Fibroblast of villous mesenchyme (primary cell): Measurements from ENCODE around the gene ROCK2. TPM values are rescaled to one million over a fixed set of nuclear protein-coding genes. Genes with fewer than 3 reads are reported as not detected.

Source experiments
- DNase-seq: peaks from one replicate; pipeline ENCODE4 v3.0.0-alpha.2; 2010; ENCODE audit warnings: low read depth
- H3K4me3 ChIP-seq: 2 replicates; pipeline ENCODE4 v1.5.1; 2011; ENCODE audit warnings: low read depth, mild to moderate bottlenecking, low read length
- CTCF ChIP-seq: IDR thresholded peaks from 2 replicates; pipeline ENCODE4 v1.5.1; 2012; ENCODE audit warnings: low read depth, mild to moderate bottlenecking, low read length; ENCODE audit not compliant: insufficient read depth
- total RNA-seq: library from RNA; depleted of rRNA; stranded (reverse); fragments of >200 nt; gene quantifications from 2 replicates; pipeline ENCODE4 v1.2.3, GENCODE V29; 2012

The ROCK2 gene
- total RNA-seq, 1 donor = 54.0 TPM

- DNase-seq = no peak
- TF ChIP-seq CTCF = no peak
- H3K4me3 ChIP-seq = no peak overlapping the region
Observed at GRCh38 chr2:11352781-11353537, 8.5 kb upstream of the ROCK2 start.

- no peak for TF ChIP-seq CTCF
- DNase-seq = no peak
- no peak overlapping the region for H3K4me3 ChIP-seq
Observed at GRCh38 chr2:11348209-11348749, 3.8 kb upstream of the ROCK2 start.

- no peak for TF ChIP-seq CTCF
- no peak overlapping the region for H3K4me3 ChIP-seq
- no peak for DNase-seq
Observed at GRCh38 chr2:11347403-11347959, 3.0 kb upstream of the ROCK2 start.

- DNase-seq = no peak
- TF ChIP-seq CTCF = no peak
- H3K4me3 ChIP-seq = no peak overlapping the region
Observed at GRCh38 chr2:11346023-11346482, 1.6 kb upstream of the ROCK2 start.

GRCh38 chr2:11344956-11345677 lies 681 bp upstream of the ROCK2 start:
- TF ChIP-seq CTCF = no peak
- H3K4me3 ChIP-seq = peak overlapping the region; percentile 76
- DNase-seq = peak; percentile 94

GRCh38 chr2:11343650-11344341 lies 640 bp downstream of the ROCK2 start:
- DNase-seq = peak; percentile 42
- no peak for TF ChIP-seq CTCF
- peak overlapping the region; percentile 76 for H3K4me3 ChIP-seq
